AG10803 (cell line): ENCODE results near the gene TTLL8.
"Not testable (repeated sequence)": the region's sequence is repeated elsewhere in the genome, so short reads cannot be mapped to it uniquely, and the experiment has no call there.

Experiments used
- DNase-seq: peaks from one replicate; pipeline ENCODE4 v3.0.0; 2010; ENCODE audit warnings: low read depth
- H3K4me3 ChIP-seq: 2 replicates; pipeline ENCODE4 v1.5.1; 2011; ENCODE audit warnings: mild to moderate bottlenecking, low read length, control low read depth
- CTCF ChIP-seq: conservative IDR thresholded peaks from 2 replicates; pipeline ENCODE4 v1.5.1; 2011; ENCODE audit warnings: mild to moderate bottlenecking, low read length, control low read depth, inconsistent platforms

Gene TTLL8

DNA sequence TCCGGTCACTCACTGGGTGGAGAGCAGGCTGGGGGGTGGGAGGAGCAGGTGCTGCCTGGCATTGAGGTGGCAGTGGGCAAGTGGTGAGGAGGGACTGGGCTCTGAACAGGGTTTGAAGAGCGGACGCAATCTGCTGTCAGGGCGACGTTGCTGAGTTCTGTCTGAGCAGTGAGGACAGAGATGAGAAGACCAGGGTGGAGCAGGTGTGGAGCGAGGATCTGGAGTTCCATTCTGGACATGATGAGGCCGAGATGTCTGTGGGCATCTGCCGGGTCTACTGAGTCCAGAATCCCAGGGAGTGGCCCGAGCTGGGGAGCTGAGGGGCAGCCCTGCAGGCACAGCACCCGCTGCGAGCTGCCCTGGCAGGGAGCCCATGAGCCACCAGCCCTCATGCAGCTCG, 29.5 kb upstream of the TTLL8 start:
- TF ChIP-seq CTCF: no peak
- H3K4me3 ChIP-seq: no peak overlapping the region
- no peak for DNase-seq

GRCh38 chr22:50086975-50087374, 28.9 kb upstream of the TTLL8 start:
- not testable (repeated sequence) for DNase-seq, H3K4me3 ChIP-seq

- no peak overlapping the region for H3K4me3 ChIP-seq
- TF ChIP-seq CTCF: no peak
- peak; percentile 71 for DNase-seq
Measured at GRCh38 chr22:50086526-50086925, 28.4 kb upstream of the TTLL8 start.

- no peak for DNase-seq
Measured at GRCh38 chr22:50085211-50085972, 27.3 kb upstream of the TTLL8 start, which contains the start of gene MLC1. Gene MLC1 (minus strand): TSS chr22:50085426. CDS start chr22:50084902, 524 bp downstream.

GRCh38 chr22:50084614-50085021, 26.5 kb upstream of the TTLL8 start:
- no peak for TF ChIP-seq CTCF
- H3K4me3 ChIP-seq: no peak overlapping the region
- no peak for DNase-seq

More at GRCh38 chr22:50085211-50085972, 27.3 kb upstream of the TTLL8 start, which contains the start of gene MLC1:
- H3K4me3 ChIP-seq: no peak within 1 kb of the TSS
- no peak for TF ChIP-seq CTCF

GRCh38 chr22:50084080-50084477, 26.0 kb upstream of the TTLL8 start:
- H3K4me3 ChIP-seq: no peak overlapping the region
- TF ChIP-seq CTCF: no peak
- DNase-seq: no peak

GRCh38 chr22:50083462-50084079, 25.5 kb upstream of the TTLL8 start:
- TF ChIP-seq CTCF: no peak
- no peak overlapping the region for H3K4me3 ChIP-seq
- DNase-seq: no peak
